ENCODE measurements around the gene SYNDIG1. TPM values are rescaled to one million over a fixed set of nuclear protein-coding genes. Genes with fewer than 3 reads are reported as not detected.

The SYNDIG1 gene
- total and polyA plus RNA-seq, 2 donors (not counting 1 experiment from before 2014, with no cell fraction given), result not detected

- Mint-ChIP-seq H3K27ac (no peak overlapping the region), H3K4me3 (no peak overlapping the region), H3K9me3 (ENCODE audit: insufficient read depth) (peaks cover 2% of the 10 kb centered on the region), H3K4me1 (no peaks in the 10 kb centered on the region), H3K27me3 (no peaks in the 10 kb centered on the region)
- Histone ChIP-seq H3K9me3 (ENCODE audit: control extremely low read depth in 1 of 3, control insufficient read depth in 2 of 3, insufficient read depth in 1 of 3, low read length in 2 of 3) (no peaks in the 10 kb centered on the region), H3K79me2 (ENCODE audit: control insufficient read depth, insufficient read depth, low read length) (no peaks in the 10 kb centered on the region), H3K27ac (ENCODE audit: low read length in 2 of 2) (no peak overlapping the region), H4K20me1 (ENCODE audit: control insufficient read depth, insufficient read depth, low read length, poor library complexity, severe bottlenecking) (no peaks in the 10 kb centered on the region), H3K4me3 (ENCODE audit: control extremely low read depth in 1 of 5, extremely low read depth in 1 of 5, insufficient read depth in 1 of 5, low read depth in 2 of 5, low read length in 4 of 5) (no peak overlapping the region), H3K36me3 (replicated peaks in 1 of 2; ENCODE audit: control extremely low read depth in 1 of 2, control insufficient read depth in 1 of 2, extremely low read depth in 1 of 2, insufficient read depth in 2 of 2, low read length in 1 of 2) (no peaks in the 10 kb centered on the region), H3K4me2 (replicated peaks; ENCODE audit: low read depth, low read length, poor library complexity, severe bottlenecking) (no peak overlapping the region), H3K4me1 (ENCODE audit: control insufficient read depth in 2 of 2, insufficient read depth in 2 of 2, low read length in 2 of 2) (no peaks in the 10 kb centered on the region), H3K9ac (ENCODE audit: low read length) (no peak overlapping the region), H2AFZ (ENCODE audit: insufficient read depth, low read depth, low read length, poor library complexity, severe bottlenecking) (no peak overlapping the region), H3K27me3 (replicated peaks in 1 of 4; ENCODE audit: control extremely low read depth in 1 of 4, control insufficient read depth in 3 of 4, insufficient read depth in 4 of 4, low read length in 3 of 4) (no peaks in the 10 kb centered on the region)
- CTCF ChIA-PET, result no interaction called here
- ATAC-seq (ENCODE audit: low read depth), result no peak
- intact Hi-C loops (cut with micrococcal nuclease), result no loop called here
- DNase-seq, result no peak
- TF ChIP-seq EZH2 (IDR thresholded peaks at IDR 0.05; ENCODE audit: borderline replicate concordance, insufficient read depth, low read depth, low read length, poor library complexity, severe bottlenecking) (no peak), CTCF (IDR thresholded peaks at IDR 0.05) (no peak)
- POLR2A ChIA-PET, result no interaction called here
- WGBS (ENCODE audit: insufficient coverage), result 100% methylated on average over 2 of the region's 2 CpGs
These were observed 170.8 kb downstream of the SYNDIG1 start for GRCh38 chr20:24640276-24640675.

GRCh38 chr20:24640686-24641085 lies 171.3 kb downstream of the SYNDIG1 start:
- Mint-ChIP-seq H3K9me3 (ENCODE audit: insufficient read depth) (peaks cover 2% of the 10 kb centered on the region), H3K4me3 (no peak overlapping the region), H3K27me3 (no peaks in the 10 kb centered on the region), H3K4me1 (no peaks in the 10 kb centered on the region), H3K27ac (no peak overlapping the region)
- Histone ChIP-seq H3K36me3 (replicated peaks in 1 of 2; ENCODE audit: control extremely low read depth in 1 of 2, control insufficient read depth in 1 of 2, extremely low read depth in 1 of 2, insufficient read depth in 2 of 2, low read length in 1 of 2) (no peaks in the 10 kb centered on the region), H3K4me3 (ENCODE audit: control extremely low read depth in 1 of 5, extremely low read depth in 1 of 5, insufficient read depth in 1 of 5, low read depth in 2 of 5, low read length in 4 of 5) (no peak overlapping the region), H2AFZ (ENCODE audit: insufficient read depth, low read depth, low read length, poor library complexity, severe bottlenecking) (no peak overlapping the region), H3K79me2 (ENCODE audit: control insufficient read depth, insufficient read depth, low read length) (no peaks in the 10 kb centered on the region), H3K9ac (ENCODE audit: low read length) (no peak overlapping the region), H3K4me2 (replicated peaks; ENCODE audit: low read depth, low read length, poor library complexity, severe bottlenecking) (no peak overlapping the region), H3K27ac (ENCODE audit: low read length in 2 of 2) (no peak overlapping the region), H4K20me1 (ENCODE audit: control insufficient read depth, insufficient read depth, low read length, poor library complexity, severe bottlenecking) (no peaks in the 10 kb centered on the region), H3K9me3 (ENCODE audit: control extremely low read depth in 1 of 3, control insufficient read depth in 2 of 3, insufficient read depth in 1 of 3, low read length in 2 of 3) (no peaks in the 10 kb centered on the region), H3K4me1 (ENCODE audit: control insufficient read depth in 2 of 2, insufficient read depth in 2 of 2, low read length in 2 of 2) (peaks cover 0 to 3% of the 10 kb centered on the region in 2 donors), H3K27me3 (replicated peaks in 1 of 4; ENCODE audit: control extremely low read depth in 1 of 4, control insufficient read depth in 3 of 4, insufficient read depth in 4 of 4, low read length in 3 of 4) (no peaks in the 10 kb centered on the region)
- TF ChIP-seq CTCF (IDR thresholded peaks at IDR 0.05), result no peak
- TF ChIP-seq EZH2 (IDR thresholded peaks at IDR 0.05; ENCODE audit: borderline replicate concordance, insufficient read depth, low read depth, low read length, poor library complexity, severe bottlenecking), result no peak
- DNase-seq (no peak), ATAC-seq (ENCODE audit: low read depth) (no peak)
- intact Hi-C loops (cut with micrococcal nuclease), result no loop called here
- WGBS (ENCODE audit: insufficient coverage), result 91% methylated on average over 4 of the region's 6 CpGs
- ChIA-PET CTCF (no interaction called here), POLR2A (no interaction called here)
